IPS-18c (cell line): ENCODE results near the gene C2CD3.

ENCODE experiments used
- H3K4me3 ChIP-seq: 2 replicates; pipeline ENCODE4 v1.7.0; 2013; ENCODE audit warnings: low read depth, mild to moderate bottlenecking, low read length, moderate library complexity; ENCODE audit not compliant: insufficient read depth
- H3K9me3 ChIP-seq: one replicate; pipeline ENCODE4 v1.6.1; 2013; ENCODE audit warnings: mild to moderate bottlenecking, low read length, moderate library complexity; ENCODE audit not compliant: control insufficient read depth, insufficient read depth

The C2CD3 gene

GRCh38 chr11:74004759-74005615, 165.8 kb downstream of the C2CD3 start:
- Histone ChIP-seq H3K4me3 (no peak overlapping the region), H3K9me3 (peaks cover 2% of the 10 kb centered on the region)

- Histone ChIP-seq H3K9me3 (peaks cover 2% of the 10 kb centered on the region), H3K4me3 (no peak overlapping the region)
These were observed 166.6 kb downstream of the C2CD3 start for GRCh38 chr11:74004046-74004695.

- H3K4me3 ChIP-seq: no peak overlapping the region
- peaks cover 2% of the 10 kb centered on the region for H3K9me3 ChIP-seq
These were observed 168.0 kb downstream of the C2CD3 start for GRCh38 chr11:74002832-74003231.

- peaks cover 2% of the 10 kb centered on the region for H3K9me3 ChIP-seq
- H3K4me3 ChIP-seq: no peak overlapping the region; the same call in 1 of the 2 replicates
These were observed 168.9 kb downstream of the C2CD3 start for GRCh38 chr11:74001822-74002286.

GRCh38 chr11:74000307-74001133, 170.3 kb downstream of the C2CD3 start:
- H3K4me3 ChIP-seq: no peak overlapping the region
- H3K9me3 ChIP-seq: peaks cover 2% of the 10 kb centered on the region

- no peak overlapping the region for H3K4me3 ChIP-seq
- peaks cover 2% of the 10 kb centered on the region for H3K9me3 ChIP-seq
These were observed 171.1 kb downstream of the C2CD3 start for GRCh38 chr11:73999581-74000306.

GRCh38 chr11:73998846-73999575, 171.8 kb downstream of the C2CD3 start:
- Histone ChIP-seq H3K9me3 (peaks cover 2% of the 10 kb centered on the region), H3K4me3 (no peak overlapping the region)

- Histone ChIP-seq H3K4me3 (no peak overlapping the region), H3K9me3 (no peaks in the 10 kb centered on the region)
These were observed 173.6 kb downstream of the C2CD3 start for GRCh38 chr11:73997120-73997770.

- no peak overlapping the region for H3K4me3 ChIP-seq
- no peaks in the 10 kb centered on the region for H3K9me3 ChIP-seq
These were observed 174.5 kb downstream of the C2CD3 start for GRCh38 chr11:73996161-73996747.

GRCh38 chr11:73995731-73996130, 175.1 kb downstream of the C2CD3 start:
- H3K4me3 ChIP-seq: no peak overlapping the region
- no peaks in the 10 kb centered on the region for H3K9me3 ChIP-seq

- H3K9me3 ChIP-seq: no peaks in the 10 kb centered on the region
- no peak overlapping the region for H3K4me3 ChIP-seq
These were observed 175.6 kb downstream of the C2CD3 start for GRCh38 chr11:73995247-73995646.

- Histone ChIP-seq H3K9me3 (no peaks in the 10 kb centered on the region), H3K4me3 (no peak overlapping the region)
These were observed 179.3 kb downstream of the C2CD3 start for GRCh38 chr11:73991471-73992006.

GRCh38 chr11:73990730-73991129, 180.1 kb downstream of the C2CD3 start:
- no peaks in the 10 kb centered on the region for H3K9me3 ChIP-seq

GRCh38 chr11:73989156-73989555, 181.6 kb downstream of the C2CD3 start:
- Histone ChIP-seq H3K4me3 (no peak overlapping the region), H3K9me3 (no peaks in the 10 kb centered on the region)

More at GRCh38 chr11:73990730-73991129, 180.1 kb downstream of the C2CD3 start:
- H3K4me3 ChIP-seq: no peak overlapping the region

GRCh38 chr11:73988227-73988626, 182.6 kb downstream of the C2CD3 start:
- Histone ChIP-seq H3K9me3 (no peaks in the 10 kb centered on the region), H3K4me3 (no peak overlapping the region)
